Measurements from ENCODE around the gene INHA.

INHA gene

DNA sequence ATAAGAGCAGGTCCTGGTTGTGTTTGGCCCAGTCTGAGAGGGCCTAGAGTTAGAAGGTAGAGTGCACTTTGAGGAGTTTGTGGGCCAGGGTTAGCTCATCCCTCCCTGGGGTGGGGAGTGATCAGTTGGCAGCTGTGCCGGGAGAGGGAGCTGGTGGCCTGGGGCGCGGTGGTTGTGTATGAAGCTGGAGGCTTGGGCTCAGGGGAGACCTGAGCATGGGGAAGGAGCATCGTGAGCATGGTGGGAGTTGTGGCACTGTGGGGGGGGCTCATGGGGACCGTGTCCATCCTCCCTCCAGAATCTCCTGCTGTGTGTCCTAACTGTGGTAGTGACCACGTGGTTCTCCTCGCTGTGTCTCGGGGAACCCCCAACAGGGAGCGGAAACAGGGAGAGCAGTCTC, 39.2 kb downstream of the INHA start:
- no peak for DNase-seq (ENCODE audit: low read depth, low spot score)

DNA sequence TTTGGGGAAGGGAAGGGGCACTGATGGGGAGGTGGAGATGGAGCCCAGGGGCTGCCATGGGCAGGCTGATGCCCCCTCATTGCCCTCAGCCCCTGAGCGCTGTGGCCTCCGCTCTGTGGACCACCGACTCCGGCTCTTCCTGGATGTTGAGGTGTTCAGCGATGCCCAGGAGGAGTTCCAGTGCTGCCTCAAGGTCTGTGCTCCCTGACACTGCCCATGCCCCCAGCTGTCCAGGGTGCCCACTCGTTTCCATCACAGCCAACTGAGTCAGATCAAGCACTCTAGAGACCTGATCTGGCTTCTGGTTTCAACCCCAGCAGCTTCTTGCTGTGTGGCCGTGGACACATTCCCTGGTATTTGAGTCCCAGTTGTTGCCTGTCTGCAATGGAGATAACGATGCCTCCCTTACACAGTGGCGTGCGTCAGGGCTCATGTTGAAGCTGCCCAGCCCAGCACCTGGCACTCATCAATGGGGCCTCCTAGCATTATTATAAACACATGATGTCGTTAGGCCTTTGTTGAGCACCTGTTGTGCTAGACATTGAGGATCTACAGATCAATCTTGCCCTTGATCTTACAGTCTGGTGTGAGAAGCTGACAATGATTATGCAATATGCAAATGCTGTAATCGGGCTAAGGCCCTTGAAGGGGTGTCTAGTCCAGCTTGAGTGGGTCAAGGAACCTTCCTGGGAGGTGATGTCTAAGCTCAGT, 39.9 kb downstream of the INHA start:
- no peak for DNase-seq (ENCODE audit: low read depth, low spot score)

DNA sequence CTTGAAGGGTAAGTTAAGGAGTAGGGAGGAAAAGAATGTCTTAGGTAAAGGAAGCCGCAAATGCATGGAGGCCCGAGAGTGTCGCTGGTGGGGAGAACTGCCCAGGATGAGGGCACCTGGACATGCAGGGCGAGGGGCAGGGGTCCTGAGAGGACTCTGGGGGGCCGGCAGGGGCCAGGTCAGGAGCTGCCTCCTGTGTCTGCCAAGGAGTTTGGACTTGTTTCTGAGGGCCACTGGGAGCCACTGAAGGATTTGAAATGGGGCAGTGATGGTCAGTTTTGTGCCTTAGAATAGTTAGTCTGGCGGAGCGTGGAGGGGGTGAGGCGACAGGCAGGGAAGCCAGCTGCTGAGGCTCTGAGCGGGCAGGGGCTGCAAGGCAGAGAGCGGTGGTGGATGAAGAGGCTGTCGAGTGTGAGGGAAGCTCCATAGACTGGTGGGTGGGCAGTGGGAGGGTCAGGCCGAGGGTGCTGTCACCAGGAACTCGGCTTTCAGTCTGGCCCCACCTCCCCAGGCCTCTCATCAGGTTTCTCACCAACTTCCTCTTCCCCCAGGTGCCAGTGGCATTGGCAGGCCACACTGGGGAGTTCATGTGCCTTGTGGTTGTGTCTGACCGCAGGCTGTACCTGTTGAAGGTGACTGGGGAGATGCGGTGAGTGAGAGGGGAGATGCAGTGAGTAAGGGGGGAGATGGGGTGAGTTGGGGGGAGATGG, 40.6 kb downstream of the INHA start:
- no peak for DNase-seq (ENCODE audit: low read depth, low spot score)

DNA sequence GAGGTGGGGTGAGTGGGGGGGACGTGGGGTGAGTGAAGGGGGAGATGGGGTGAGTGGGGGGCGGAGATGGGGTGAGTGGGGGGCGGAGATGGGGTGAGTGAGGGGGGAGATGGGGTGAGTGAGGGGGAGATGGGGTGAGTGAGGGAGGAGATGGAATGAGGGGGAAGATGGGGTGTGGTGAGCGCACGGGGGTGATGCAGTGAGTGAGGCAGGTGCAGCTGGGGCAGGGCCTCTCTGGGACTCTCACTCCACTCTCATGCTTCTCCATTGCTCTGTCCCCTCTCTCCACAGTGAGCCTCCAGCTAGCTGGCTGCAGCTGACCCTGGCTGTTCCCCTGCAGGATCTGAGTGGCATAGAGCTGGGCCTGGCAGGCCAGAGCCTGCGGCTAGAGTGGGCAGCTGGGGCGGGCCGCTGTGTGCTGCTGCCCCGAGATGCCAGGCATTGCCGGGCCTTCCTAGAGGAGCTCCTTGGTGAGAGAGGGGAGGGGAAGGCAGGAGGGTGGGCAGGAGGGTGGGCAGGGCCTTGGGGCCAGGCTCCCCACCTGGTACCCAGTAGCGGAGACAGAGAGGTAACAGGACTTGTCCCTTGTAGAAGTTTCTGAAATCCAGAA, 41.5 kb downstream of the INHA start:
- DNase-seq (ENCODE audit: low read depth, low spot score): no peak

DNA sequence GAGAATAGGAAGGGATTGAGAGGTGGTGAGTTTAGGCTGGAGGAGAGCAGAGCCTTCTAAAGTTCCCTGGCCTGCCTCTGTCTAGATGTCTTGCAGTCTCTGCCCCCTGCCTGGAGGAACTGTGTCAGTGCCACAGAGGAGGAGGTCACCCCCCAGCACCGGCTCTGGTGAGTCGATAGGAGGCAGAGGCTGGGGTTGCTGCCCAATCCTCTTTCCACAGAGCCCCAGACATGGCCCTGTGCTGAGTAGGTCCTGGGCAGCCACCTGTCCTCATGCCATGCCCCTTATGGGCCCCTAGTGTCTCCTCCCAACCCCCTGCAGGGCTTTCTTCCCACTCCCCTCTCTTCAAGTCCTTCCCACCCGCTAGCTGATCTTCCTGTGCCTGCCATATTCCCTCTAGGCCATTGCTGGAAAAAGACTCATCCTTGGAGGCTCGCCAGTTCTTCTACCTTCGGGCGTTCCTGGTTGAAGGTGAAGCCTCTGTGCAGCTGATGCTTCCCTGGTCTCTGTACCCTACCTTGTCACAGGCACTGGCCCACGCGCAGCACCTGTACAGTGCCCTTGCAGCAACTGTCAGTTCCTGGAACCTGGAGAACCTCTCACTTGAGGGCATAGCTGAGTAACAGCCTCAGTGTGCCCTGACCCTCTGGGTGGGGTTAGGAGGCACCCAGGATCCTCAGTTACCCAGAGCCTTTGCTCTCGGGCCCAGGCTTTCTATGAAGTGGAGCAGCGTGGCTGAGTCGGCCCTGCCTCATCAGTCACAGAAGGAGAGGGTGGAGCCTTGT, 42.2 kb downstream of the INHA start:
- DNase-seq (ENCODE audit: low read depth, low spot score): no peak

DNA sequence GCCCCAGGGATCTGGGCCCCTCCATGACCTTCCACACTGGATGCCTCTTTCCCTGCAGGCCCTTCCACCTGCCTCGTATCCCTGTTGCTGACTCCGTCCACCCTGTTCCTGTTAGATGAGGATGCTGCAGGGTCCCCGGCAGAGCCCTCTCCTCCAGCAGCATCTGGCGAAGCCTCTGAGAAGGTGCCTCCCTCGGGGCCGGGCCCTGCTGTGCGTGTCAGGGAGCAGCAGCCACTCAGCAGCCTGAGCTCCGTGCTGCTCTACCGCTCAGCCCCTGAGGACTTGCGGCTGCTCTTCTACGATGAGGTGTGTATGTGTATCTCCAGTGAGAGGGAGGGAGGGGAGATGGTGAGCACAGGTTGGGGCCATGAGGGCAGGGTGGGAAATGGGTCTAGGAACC, 42.9 kb downstream of the INHA start:
- DNase-seq (ENCODE audit: low read depth, low spot score): no peak

DNA sequence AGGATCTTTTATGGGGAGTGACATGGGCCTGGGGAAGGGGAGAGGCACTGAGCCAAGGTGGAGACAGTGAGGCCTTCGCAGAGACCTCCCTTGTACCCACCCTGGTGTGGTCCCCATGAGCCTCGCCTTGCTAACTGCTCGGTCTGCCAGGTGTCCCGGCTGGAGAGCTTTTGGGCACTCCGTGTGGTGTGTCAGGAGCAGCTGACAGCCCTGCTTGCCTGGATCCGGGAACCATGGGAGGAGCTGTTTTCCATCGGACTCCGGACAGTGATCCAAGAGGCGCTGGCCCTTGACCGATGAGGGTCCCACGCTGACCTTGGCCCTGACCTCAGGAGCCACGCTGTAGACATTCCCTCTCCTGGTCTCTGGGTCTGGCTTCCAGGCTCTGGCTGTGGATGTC, 43.8 kb downstream of the INHA start:
- no peak for DNase-seq (ENCODE audit: low read depth, low spot score)

DNA sequence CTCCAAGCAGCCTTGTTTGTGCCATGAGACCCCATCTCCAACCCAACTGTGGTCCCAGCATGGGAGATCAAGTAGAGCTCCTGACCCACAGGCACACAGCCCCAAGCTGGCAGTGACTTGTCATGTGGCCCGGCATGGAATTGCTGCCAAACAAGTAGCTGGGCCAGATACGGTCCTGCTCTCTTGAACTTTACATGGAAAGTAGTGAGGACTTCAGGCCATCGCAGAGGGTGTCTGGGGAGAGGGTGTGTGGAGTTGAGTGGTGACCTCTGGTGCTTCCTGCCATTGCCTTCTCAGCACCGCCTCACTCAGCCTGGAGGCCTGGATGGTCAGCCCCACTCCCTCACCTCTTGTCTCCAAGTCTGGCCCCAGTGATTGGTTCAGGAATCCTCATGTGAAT, 44.4 kb downstream of the INHA start:
- no peak for DNase-seq (ENCODE audit: low read depth, low spot score)

DNA sequence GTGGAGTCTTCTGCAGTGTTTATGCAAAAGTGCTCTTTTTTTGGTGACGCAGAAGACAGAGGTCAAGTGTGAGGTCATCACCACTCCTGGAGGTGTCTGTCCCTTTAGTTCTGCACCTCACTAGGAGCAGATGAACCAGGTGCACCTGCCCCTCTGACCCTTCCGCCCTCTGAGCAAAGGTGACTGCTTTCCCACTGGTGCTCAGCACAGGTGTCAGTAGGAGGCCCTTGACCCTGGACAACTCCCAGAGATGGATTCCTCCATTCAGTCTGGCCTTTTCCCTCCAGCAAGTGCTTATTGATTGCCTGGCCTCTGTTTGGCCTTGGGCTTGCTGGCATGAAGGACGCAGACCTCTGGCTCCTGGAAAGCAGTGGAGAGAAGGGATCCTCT, 46.6 kb downstream of the INHA start:
- no peak for DNase-seq (ENCODE audit: low read depth, low spot score)

DNA sequence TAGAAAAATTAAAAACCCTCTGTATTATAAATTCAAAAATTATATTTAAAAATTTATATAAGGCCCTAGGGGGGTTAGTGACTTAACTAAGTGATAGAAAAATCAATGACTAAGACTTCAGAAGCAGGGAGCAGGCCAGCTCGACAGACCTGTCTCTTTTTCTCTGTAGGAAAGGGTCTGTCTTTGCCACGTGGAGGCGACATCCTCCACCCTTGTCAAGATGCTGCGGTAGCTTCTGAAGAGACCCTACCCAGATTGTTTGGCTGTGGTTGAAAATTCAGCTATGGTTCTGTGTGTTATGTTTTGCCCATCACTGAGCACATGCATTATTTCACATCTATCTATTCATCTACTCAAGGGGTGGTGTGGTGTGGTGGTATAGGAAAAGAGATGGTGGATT, 47.1 kb downstream of the INHA start:
- DNase-seq (ENCODE audit: low read depth, low spot score): peak; percentile 51

DNA sequence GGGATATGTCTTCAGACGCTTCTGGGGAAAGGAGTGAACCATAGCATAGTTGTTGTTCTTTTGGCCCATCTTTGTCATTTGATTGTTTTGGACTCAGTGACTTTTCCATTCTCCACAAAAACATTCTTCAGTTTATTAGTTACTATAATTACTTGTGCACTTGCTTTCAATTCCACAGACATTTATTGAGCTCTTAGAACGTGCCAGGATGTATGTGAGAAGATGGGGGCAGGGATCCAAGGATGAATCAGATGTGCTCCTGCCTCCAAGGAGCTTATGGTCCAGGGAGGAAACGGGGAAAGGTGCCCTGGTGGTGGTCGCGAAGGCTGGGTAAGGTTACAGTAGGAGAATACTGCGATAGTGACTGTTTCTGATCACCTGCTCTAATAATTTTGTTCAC, 48.4 kb downstream of the INHA start:
- DNase-seq (ENCODE audit: low read depth, low spot score): no peak

DNA sequence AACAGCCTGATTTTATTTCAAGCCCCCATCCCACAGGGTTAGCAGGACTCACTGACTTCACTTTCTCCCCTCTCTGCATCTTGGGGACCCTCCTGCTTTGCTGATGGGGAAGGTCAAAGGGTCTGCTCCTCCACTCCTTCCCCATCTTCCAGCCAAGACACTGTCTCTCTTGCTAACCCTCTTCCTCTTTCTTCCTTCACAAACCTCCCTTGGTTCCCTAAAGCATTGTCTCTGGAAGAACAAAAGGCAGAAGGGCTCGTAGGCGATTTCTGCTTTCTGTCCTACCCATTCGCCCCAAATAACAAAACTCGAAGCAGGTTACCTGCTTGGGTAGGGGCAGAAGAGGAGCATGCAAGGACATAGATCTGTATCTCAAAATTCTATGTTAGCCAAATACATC, 49.8 kb downstream of the INHA start:
- no peak for DNase-seq (ENCODE audit: low read depth, low spot score)

DNA sequence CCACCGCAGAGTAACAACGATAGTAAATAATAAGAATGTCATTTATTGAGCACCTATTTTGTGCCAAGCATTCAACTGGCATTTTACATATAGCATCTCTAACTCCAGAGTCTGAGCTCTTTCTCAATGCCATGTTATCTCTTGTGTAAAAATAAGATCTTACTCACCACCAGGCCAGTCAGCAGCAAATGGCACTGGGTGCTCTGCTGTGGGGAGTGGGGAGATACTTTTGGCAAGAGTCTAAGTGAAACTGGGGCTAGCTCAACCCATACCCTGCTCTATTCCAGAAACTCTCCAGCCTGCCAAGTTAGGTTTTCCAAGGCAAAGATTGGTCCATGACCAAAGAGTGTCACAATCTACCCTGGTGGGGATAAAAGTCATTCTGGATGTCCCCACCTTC, 50.4 kb downstream of the INHA start:
- DNase-seq (ENCODE audit: low read depth, low spot score): no peak

DNA sequence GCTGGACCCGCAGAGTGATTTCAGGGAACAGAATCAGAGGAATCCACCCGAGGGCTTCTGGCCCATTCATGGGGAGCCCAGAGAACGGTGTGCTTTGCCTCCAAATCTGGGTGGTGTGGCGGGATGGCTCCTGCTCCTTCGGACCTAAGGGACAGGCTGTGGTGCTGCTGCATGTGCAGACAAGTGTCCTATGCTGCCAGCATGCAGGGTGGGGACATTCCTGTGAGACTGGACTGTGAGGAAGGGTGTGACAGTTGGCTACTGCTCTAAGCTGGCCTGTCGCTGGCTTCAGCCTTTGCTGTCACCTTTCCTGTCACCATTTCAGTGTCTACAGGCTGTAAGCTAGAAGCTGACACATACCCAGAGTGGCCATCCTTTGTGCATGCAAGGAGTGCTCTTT, 52.5 kb downstream of the INHA start:
- DNase-seq (ENCODE audit: low read depth, low spot score): no peak

DNA sequence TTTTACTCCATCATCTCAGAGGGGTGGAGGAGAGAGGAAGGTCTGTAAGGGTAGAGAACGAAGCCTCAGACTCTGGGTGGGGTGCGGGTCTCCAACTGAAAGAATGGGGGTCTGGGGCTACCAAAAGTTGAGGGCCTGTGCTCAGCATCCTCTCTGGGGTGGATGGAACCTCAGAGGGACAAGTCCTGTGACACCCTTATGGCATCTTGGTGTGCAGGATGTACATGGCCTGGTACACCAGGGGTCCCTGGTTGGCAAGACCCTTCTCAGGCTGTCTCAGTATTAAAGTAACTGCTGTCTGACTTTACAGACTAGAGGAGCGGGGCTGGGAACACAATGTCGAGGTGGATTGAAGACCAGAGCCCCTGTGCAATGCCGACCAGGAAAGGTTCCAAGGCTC, 53.1 kb downstream of the INHA start:
- no peak for DNase-seq (ENCODE audit: low read depth, low spot score)
